ENCODE results near the gene LRPPRC.

The LRPPRC gene

DNA sequence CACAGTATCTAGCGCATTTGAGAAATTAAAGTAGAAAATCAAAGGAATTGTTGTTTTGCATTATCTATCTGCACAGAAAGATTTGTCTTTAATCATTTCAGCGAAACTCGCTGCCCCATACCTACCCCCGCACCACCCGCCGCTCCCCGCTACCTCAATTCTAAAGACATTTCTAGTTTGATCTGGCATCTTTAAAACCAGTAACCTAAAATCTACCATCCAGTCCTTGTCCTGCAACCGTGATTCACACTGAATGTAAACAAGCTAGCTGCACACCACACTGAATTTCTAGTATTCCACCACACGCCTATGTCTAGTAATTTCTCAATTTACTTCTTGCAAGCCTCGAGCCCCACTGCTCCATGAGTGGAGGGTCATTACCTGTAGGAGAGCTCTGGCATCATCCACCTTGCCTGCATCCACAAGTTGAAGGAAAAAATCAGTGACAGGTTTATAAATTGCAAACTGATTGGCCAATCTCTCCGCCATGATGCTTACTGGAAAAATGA lies 96.9 kb downstream of the LRPPRC start:
- DNase-seq (ENCODE audit: low read depth), result no peak
- H3K4me3 ChIP-seq (ENCODE audit: low read depth, low read length), result no peak overlapping the region
- TF ChIP-seq, protein P1, sequence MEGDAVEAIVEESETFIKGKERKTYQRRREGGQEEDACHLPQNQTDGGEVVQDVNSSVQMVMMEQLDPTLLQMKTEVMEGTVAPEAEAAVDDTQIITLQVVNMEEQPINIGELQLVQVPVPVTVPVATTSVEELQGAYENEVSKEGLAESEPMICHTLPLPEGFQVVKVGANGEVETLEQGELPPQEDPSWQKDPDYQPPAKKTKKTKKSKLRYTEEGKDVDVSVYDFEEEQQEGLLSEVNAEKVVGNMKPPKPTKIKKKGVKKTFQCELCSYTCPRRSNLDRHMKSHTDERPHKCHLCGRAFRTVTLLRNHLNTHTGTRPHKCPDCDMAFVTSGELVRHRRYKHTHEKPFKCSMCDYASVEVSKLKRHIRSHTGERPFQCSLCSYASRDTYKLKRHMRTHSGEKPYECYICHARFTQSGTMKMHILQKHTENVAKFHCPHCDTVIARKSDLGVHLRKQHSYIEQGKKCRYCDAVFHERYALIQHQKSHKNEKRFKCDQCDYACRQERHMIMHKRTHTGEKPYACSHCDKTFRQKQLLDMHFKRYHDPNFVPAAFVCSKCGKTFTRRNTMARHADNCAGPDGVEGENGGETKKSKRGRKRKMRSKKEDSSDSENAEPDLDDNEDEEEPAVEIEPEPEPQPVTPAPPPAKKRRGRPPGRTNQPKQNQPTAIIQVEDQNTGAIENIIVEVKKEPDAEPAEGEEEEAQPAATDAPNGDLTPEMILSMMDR (IDR thresholded peaks at IDR 0.05; ENCODE audit: control insufficient read depth, extremely low read depth, insufficient read depth), result no peak

DNA sequence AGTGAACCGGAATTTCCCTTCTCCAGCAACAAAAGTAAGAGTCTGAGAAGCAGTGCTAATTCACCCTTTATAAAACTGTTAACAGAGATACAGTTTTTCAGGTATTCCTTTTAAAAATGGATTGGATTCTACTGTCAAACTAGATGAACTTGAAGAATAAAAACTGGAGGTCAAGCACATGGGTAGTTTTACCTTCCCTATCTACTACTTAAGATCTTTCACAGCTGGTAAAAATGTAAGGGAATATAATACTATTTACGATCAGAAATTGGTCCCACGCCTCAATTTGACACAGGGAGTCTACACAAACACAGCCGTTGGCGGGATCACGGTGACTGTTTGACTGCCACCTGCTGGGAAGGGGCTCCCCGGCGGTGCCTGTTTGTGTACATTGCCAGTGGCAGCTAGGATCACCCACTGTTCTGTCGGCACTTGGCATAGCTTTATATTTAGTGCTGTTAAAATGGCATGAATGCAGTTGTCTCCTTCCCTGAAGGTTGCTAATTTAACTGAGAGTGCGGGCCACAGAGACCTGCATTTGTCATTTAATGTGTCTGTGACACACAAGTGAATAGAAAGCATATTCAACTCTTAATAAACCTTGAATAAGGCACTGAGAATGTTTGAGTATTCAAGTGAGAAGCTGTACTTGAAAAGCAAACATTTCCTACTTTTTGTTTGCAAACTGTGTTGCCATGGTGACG lies 97.5 kb downstream of the LRPPRC start:
- TF ChIP-seq, protein P1 (IDR thresholded peaks at IDR 0.05; ENCODE audit: control insufficient read depth, extremely low read depth, insufficient read depth), result peak; percentile 39
- no peak overlapping the region for H3K4me3 ChIP-seq (ENCODE audit: low read depth, low read length)
- DNase-seq (ENCODE audit: low read depth), result peak; percentile 36

DNA sequence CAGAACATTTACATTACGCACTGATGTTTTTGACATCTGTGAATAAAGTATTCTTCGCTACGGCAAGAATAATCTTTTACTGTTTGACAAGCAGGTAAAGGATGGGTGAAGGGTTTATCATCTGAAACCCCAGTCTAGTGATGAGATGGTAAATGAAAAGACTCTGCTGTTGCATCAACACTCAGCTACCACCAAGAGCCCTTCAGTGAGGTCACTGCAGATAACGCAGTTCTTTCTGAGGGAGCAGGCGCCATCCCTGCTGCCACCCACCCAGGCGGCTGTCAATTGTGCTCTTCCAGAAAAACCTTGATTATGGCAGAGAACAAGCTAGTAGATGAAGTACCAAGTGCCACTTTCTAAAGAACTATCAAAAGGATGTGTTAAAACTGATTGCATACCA lies 98.3 kb downstream of the LRPPRC start:
- TF ChIP-seq, protein P1 (IDR thresholded peaks at IDR 0.05; ENCODE audit: control insufficient read depth, extremely low read depth, insufficient read depth), result no peak
- no peak for DNase-seq (ENCODE audit: low read depth)
- H3K4me3 ChIP-seq (ENCODE audit: low read depth, low read length), result no peak overlapping the region

DNA sequence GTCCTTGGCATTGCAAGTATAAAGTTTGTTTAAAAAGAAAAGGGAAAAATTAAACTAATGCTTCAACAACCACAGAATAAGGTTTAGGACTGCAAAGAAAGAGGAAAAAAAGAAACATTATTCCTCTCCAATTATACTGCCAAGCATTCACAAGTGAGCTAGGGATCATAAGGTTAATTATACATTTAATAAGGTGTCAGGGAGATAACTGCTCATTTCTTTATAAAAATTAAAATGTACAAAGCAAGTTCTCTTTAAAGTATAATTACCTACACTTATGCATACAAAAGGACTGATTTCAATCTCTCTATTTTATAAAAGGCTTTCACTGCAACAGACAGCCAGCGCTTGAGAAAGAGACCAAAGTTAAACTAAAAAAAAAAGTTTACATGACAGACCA lies 98.9 kb downstream of the LRPPRC start:
- H3K4me3 ChIP-seq (ENCODE audit: low read depth, low read length), result no peak overlapping the region
- no peak for DNase-seq (ENCODE audit: low read depth)
- TF ChIP-seq, protein P1 (IDR thresholded peaks at IDR 0.05; ENCODE audit: control insufficient read depth, extremely low read depth, insufficient read depth), result no peak

DNA sequence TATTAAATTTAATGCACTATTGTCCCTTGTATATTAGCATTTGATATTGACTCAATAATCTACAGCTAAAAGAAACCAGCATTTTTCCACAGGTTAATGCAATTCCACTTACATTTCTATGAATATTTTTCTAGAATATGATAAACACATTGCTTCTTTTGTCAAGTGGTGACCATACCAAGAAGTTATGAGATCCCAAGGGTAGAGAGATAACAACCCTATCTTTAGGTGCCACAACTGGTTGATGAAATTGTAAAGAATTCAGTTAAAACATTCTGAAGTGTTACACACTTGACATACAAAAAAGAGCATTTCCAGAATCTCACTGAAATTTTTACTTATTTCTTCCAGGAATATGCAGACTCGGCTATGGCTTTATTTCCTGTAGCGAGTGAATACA lies 101.0 kb downstream of the LRPPRC start:
- TF ChIP-seq, protein P1 (IDR thresholded peaks at IDR 0.05; ENCODE audit: control insufficient read depth, extremely low read depth, insufficient read depth), result no peak
- H3K4me3 ChIP-seq (ENCODE audit: low read depth, low read length), result no peak overlapping the region
- DNase-seq (ENCODE audit: low read depth), result no peak

DNA sequence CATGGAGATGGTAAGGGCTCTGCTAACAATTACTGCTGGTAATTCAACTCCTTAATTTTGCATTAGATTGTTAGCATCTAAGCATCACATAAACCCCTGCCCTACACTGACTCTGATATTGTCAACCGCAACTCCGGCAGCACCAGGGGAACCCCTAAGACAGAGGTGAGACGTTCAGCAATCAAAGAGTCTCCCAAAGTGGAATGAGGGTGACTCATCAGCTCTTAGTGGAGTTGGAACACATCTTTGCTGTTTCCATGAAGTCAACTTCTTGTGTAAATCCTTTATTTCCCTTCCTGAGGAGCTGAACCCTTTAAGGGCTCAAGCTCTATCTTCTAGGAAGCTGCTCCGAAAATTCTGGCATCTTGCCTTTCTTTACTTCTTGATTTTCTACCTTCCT lies 104.9 kb downstream of the LRPPRC start:
- H3K4me3 ChIP-seq (ENCODE audit: low read depth, low read length), result no peak overlapping the region
- DNase-seq (ENCODE audit: low read depth), result no peak
- TF ChIP-seq, protein P1 (IDR thresholded peaks at IDR 0.05; ENCODE audit: control insufficient read depth, extremely low read depth, insufficient read depth), result no peak

DNA sequence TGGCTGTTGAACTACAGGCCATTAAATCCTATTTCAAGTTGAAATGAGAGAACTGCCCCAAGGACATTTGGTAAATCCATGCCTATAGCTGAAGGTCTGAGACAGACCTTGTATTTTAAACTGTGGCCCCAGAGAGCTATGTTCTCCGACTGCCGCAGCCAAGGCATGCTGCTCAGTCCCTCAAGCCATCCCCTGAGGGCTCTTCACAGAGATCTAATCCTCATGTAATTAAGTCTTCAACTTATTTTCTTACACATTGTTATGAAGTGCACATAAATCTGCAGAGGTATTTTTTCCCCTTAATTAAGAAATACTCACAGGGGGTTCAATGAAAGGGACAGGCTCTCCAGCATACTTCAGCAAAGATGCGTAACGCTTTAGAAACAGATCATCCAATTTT lies 106.4 kb downstream of the LRPPRC start:
- DNase-seq (ENCODE audit: low read depth), result no peak
- H3K4me3 ChIP-seq (ENCODE audit: low read depth, low read length), result no peak overlapping the region
- TF ChIP-seq, protein P1 (IDR thresholded peaks at IDR 0.05; ENCODE audit: control insufficient read depth, extremely low read depth, insufficient read depth), result no peak
